Stimulated activated CD4-positive, alpha-beta T cell treated with anti-CD3 and anti-CD28 coated beads, Interleukin-1b, Interleukin-23, amount 100 ng/mL, for 4 hours (primary cell): ENCODE data around the gene SNX14.
"Not testable (repeated sequence)": the region's sequence is repeated elsewhere in the genome, so short reads cannot be mapped to it uniquely, and the experiment has no call there.

Experiments used
- DNase-seq, 2 donors: peaks; one replicate each; pipeline ENCODE4 v3.0.0-alpha.2; 2020; ENCODE audit warnings: low read depth in 2 of 2

Gene SNX14

GRCh38 chr6:85593438-85594196, at the start of gene SNX14:
SNX14 (minus strand) TSS chr6:85593858; CDS start chr6:85593718, 140 bp downstream.
- DNase-seq, result peak; percentile 52 to 60

GRCh38 chr6:85642774-85643536, 49.3 kb upstream of the SNX14 start, which contains the start of gene SYNCRIP:
SYNCRIP (minus strand) TSS chr6:85642886; CDS start chr6:85641439, 1,447 bp downstream.
- DNase-seq, result peak; percentile 98

GRCh38 chr6:85641897-85642773, 48.5 kb upstream of the SNX14 start:
- DNase-seq, result peak; percentile 37 to 54

GRCh38 chr6:85641522-85641896, 47.9 kb upstream of the SNX14 start:
- peak in 1 of 2 donors; percentile 26 for DNase-seq

- no peak for DNase-seq
Observed at GRCh38 chr6:85640821-85641220, 47.2 kb upstream of the SNX14 start.

GRCh38 chr6:85637579-85637978, 43.9 kb upstream of the SNX14 start:
- no peak for DNase-seq

GRCh38 chr6:85632164-85632942, 38.7 kb upstream of the SNX14 start:
- no peak for DNase-seq

- DNase-seq, result not testable (repeated sequence)
Observed at GRCh38 chr6:85631117-85631516, 37.5 kb upstream of the SNX14 start.

- DNase-seq, result no peak
Observed at GRCh38 chr6:85628353-85628752, 34.7 kb upstream of the SNX14 start.

GRCh38 chr6:85620308-85620707, 26.6 kb upstream of the SNX14 start:
- DNase-seq, result no peak

GRCh38 chr6:85614780-85615179, 21.1 kb upstream of the SNX14 start:
- DNase-seq, result no peak

GRCh38 chr6:85612690-85613474, 19.2 kb upstream of the SNX14 start:
- no peak for DNase-seq

GRCh38 chr6:85610182-85610895, 16.7 kb upstream of the SNX14 start:
- DNase-seq, result no peak

- DNase-seq, result no peak
Observed at GRCh38 chr6:85602100-85602499, 8.4 kb upstream of the SNX14 start.

- no peak for DNase-seq
Observed at GRCh38 chr6:85600713-85601313, 7.2 kb upstream of the SNX14 start.

- DNase-seq, result peak; percentile 2 to 37
Observed at GRCh38 chr6:85594197-85594930, 706 bp upstream of the SNX14 start.

GRCh38 chr6:85592033-85592432, 1.6 kb downstream of the SNX14 start:
- no peak for DNase-seq

- DNase-seq, result no peak
Observed at GRCh38 chr6:85591207-85591606, 2.5 kb downstream of the SNX14 start.

- no peak for DNase-seq
Observed at GRCh38 chr6:85585741-85586140, 7.9 kb downstream of the SNX14 start.
